ENCODE data around the gene TRIM29. TPM values are rescaled to one million over a fixed set of nuclear protein-coding genes. Genes with fewer than 3 reads are reported as not detected.

Gene TRIM29
- total and polyA plus RNA-seq, 12 donors = 0.17 to 0.64 (median 0.30) TPM; not detected in 9

DNA sequence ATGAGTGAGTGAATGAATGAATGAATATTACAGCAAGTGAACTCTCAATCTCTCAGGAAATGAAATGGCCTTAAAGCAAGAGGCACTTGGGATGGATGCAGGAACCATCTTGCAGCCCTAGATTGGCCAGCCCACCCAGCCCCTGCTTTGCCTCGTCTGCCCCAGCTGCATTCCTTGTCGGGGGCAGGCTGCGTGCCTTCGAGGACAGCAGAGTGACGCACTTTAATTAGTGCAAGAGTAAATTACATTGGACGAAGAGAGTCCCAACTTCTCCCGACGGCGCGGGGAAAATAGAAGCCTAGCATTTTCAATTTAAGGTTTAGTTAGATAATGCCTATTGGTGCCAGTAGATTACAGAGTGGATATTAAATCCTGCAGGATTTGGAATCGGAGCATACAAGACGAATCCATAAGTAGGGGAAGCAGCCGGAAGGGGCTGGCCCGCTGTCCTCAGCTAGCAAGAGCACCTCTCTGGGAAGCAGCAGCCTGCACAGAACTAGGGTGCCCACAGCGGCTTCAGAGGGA, 33.8 kb downstream of the TRIM29 start:
- DNase-seq = no peak
- no peaks in the 10 kb centered on the region for H3K36me3 ChIP-seq
- H3K4me1 ChIP-seq = no peaks in the 10 kb centered on the region
- TF ChIP-seq, protein P1, sequence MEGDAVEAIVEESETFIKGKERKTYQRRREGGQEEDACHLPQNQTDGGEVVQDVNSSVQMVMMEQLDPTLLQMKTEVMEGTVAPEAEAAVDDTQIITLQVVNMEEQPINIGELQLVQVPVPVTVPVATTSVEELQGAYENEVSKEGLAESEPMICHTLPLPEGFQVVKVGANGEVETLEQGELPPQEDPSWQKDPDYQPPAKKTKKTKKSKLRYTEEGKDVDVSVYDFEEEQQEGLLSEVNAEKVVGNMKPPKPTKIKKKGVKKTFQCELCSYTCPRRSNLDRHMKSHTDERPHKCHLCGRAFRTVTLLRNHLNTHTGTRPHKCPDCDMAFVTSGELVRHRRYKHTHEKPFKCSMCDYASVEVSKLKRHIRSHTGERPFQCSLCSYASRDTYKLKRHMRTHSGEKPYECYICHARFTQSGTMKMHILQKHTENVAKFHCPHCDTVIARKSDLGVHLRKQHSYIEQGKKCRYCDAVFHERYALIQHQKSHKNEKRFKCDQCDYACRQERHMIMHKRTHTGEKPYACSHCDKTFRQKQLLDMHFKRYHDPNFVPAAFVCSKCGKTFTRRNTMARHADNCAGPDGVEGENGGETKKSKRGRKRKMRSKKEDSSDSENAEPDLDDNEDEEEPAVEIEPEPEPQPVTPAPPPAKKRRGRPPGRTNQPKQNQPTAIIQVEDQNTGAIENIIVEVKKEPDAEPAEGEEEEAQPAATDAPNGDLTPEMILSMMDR (IDR thresholded peaks at IDR 0.05) = no peak
- no peak overlapping the region for H3K4me3 ChIP-seq
- intact Hi-C loops (cut with DNase I) = loop anchor here in 4 of 10 donors (10.0 kb wide), 3 partner anchors 369 to 619 kb away; partner anchors contain the start of gene NECTIN1 (in 2 of the 4)
- no peak for ATAC-seq
- WGBS, 2 donors = 67 to 69% methylated on average over 15 of the region's 15 CpGs
- H3K27me3 ChIP-seq = peaks cover 0 to 56% (median 30%) of the 10 kb centered on the region in 7 donors
- H3K9me3 ChIP-seq = no peaks in the 10 kb centered on the region
- H3K27ac ChIP-seq = no peak overlapping the region

DNA sequence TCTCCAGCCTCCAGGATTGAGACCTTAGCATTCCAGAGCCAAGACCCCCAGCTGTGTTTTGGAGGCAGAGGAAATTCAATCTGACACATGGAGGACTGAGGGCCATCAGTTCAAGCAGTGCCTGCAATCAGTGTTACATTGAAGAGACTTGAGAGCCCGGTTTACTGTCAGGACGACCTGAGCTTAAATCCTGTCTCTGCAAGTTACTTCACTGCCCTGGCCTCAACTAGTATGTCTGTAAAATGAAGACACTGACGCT, 35.1 kb downstream of the TRIM29 start:
- Histone ChIP-seq H3K27ac (no peak overlapping the region), H3K36me3 (no peaks in the 10 kb centered on the region), H3K27me3 (peaks cover 0 to 64% (median 37%) of the 10 kb centered on the region in 7 donors), H3K4me1 (no peaks in the 10 kb centered on the region), H3K9me3 (no peaks in the 10 kb centered on the region), H3K4me3 (no peak overlapping the region)
- ATAC-seq (no peak), DNase-seq (no peak)
- 52 to 56% methylated on average over 3 of the region's 3 CpGs for WGBS, 2 donors
- TF ChIP-seq, protein P1 (IDR thresholded peaks at IDR 0.05) = no peak
- intact Hi-C loops (cut with DNase I) = loop anchor here in 4 of 10 donors (10.0 kb wide), 3 partner anchors 368 to 618 kb away; partner anchors contain the start of gene NECTIN1 (in 2 of the 4)

DNA sequence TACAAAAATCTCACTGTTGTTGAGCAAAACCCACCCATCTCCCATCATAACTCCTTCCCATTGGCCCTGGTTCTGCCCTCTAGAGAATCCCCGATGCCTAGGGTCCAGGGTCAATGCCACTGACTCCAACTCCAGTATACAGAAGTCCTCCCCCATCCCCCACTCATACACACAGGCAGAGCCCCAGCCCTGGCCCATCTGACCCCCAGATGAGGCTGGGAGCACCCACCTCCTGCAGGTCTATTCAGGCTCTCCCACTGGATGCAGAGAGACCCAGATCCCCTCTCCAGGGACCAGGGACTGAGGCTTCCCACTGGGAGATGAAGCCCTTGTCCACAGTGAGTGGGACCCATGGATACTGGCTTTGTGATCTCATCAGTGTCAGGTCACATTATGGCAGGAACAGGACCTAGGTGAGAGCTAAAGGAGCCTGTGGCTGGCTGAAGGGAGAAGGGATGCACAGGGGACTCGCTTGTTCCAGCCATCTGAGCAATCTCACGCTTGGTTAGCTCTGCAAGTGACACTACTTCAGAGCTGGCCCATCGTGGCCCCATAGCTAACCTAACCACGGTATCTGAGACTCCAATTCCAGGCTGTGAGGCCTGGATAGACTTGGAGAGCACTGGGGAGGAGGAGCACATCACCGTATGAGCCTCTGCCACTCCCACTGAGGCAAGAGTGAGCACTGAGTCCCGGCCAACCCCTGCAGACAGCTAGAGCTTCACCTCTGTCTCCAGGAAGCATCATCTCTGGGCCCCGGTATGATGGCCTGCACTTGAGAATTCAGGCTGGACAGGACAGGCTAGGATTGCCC, 35.7 kb downstream of the TRIM29 start:
- 73 to 83% methylated on average over 8 of the region's 8 CpGs for WGBS, 2 donors
- Histone ChIP-seq H3K4me3 (no peak overlapping the region), H3K27ac (no peak overlapping the region), H3K9me3 (no peaks in the 10 kb centered on the region), H3K36me3 (no peaks in the 10 kb centered on the region), H3K27me3 (peaks cover 0 to 63% (median 35%) of the 10 kb centered on the region in 7 donors), H3K4me1 (no peaks in the 10 kb centered on the region)
- ATAC-seq (no peak), DNase-seq (no peak)
- intact Hi-C loops (cut with DNase I) = loop anchor here in 4 of 10 donors (10.0 kb wide), 3 partner anchors 367 to 617 kb away; partner anchors contain the start of gene NECTIN1 (in 2 of the 4)
- TF ChIP-seq, protein P1 (IDR thresholded peaks at IDR 0.05) = no peak

DNA sequence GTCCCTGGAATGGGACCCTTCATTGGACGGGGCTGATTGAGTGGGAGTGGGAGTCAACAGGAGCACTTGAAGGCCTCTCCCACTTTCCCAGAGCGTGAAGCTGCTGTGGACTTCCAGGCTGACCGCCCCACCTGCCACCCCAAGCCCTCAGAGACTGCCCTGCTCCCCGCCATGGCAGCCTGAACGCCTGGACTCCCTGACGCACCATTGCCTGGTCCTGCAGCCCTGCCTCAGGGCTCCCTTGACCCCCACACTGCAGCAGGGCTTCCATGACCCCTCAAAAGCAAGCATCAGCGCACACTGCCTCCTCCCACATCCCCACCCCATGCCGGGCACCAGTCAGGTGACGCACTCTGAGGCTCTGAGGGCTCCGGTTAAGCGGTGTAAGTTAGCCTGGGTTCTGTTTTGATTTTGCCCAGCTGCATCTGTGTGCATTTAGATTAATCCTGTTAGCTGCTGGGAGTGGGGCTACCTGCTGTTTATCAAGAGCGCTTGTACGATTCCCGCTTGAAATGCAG, 39.4 kb downstream of the TRIM29 start:
- intact Hi-C loops (cut with DNase I) = no loop called here
- DNase-seq (no peak), ATAC-seq (no peak)
- TF ChIP-seq, protein P1 (IDR thresholded peaks at IDR 0.05) = no peak
- Histone ChIP-seq H3K36me3 (no peaks in the 10 kb centered on the region), H3K27ac (no peak overlapping the region), H3K27me3 (peaks cover 0 to 43% (median 29%) of the 10 kb centered on the region in 7 donors), H3K9me3 (no peaks in the 10 kb centered on the region), H3K4me1 (no peaks in the 10 kb centered on the region), H3K4me3 (no peak overlapping the region)
- 72 to 81% methylated on average over 14 of the region's 14 CpGs for whole genome bisulfite sequencing, 2 donors
